Activated CD4-positive, alpha-beta memory T cell treated with anti-CD3 and anti-CD28 coated beads, Interleukin-2, amount 10 ng/mL, durations not matched to agents 7 days and 5 days (primary cell): Measurements from ENCODE around the gene FAM107B. TPM values are rescaled to one million over a fixed set of nuclear protein-coding genes. Genes with fewer than 3 reads are reported as not detected.

Experiments used
- CTCF ChIA-PET: fragments of 350-600 bp; sonication (Branson Sonifier 250); formaldehyde crosslinking; loops from one replicate; lab custom pipeline; 2021; ENCODE audit warnings: antibody characterized with exemption, inconsistent platforms; lab: Charles Lee
- POLR2A ChIA-PET: fragments of 350-600 bp; sonication (Branson Sonifier 250); formaldehyde crosslinking; loops from one replicate; lab custom pipeline; 2021; ENCODE audit warnings: antibody characterized with exemption; lab: Charles Lee
- DNase-seq: peaks from one replicate; pipeline ENCODE4 v3.0.0-alpha.2; 2020
- H3K27ac Mint-ChIP-seq: one replicate; pipeline ENCODE4 v1.8.0; 2021; ENCODE audit warnings: mild to moderate bottlenecking, mixed read lengths
- H3K27me3 Mint-ChIP-seq: one replicate; pipeline ENCODE4 v1.8.0; 2021; ENCODE audit warnings: mixed read lengths
- H3K36me3 Mint-ChIP-seq: one replicate; pipeline ENCODE4 v1.8.0; 2021; ENCODE audit warnings: low read depth, mixed read lengths
- H3K4me1 Mint-ChIP-seq: one replicate; pipeline ENCODE4 v1.8.0; 2021; ENCODE audit warnings: mixed read lengths
- H3K4me3 Mint-ChIP-seq: one replicate; pipeline ENCODE4 v1.8.0; 2021; ENCODE audit warnings: mild to moderate bottlenecking, mixed read lengths
- H3K9me3 Mint-ChIP-seq: one replicate; pipeline ENCODE4 v1.8.0; 2021; ENCODE audit warnings: mixed read lengths
- total RNA-seq, 2 experiments: library from RNA; stranded (reverse); gene quantifications; one replicate each; pipeline ENCODE4 v1.2.3, GENCODE V29; 2021

Gene FAM107B
- total RNA-seq, 2 experiments from 2014 or later: 229 to 235 TPM

GRCh38 chr10:14602807-14603533 is 171.7 kb downstream of the FAM107B start:
- peaks cover 67% of the 10 kb centered on the region for H3K4me1 Mint-ChIP-seq
- CTCF ChIA-PET: interaction anchor here (1.3 kb wide), 1 partner anchor 41 kb away, joined by 3 read pairs; no protein-coding TSS in a partner anchor
- peaks cover 66% of the 10 kb centered on the region for H3K36me3 Mint-ChIP-seq
- H3K27me3 Mint-ChIP-seq: no peaks in the 10 kb centered on the region
- peak overlapping the region; percentile 88 for H3K27ac Mint-ChIP-seq
- H3K9me3 Mint-ChIP-seq: no peaks in the 10 kb centered on the region
- H3K4me3 Mint-ChIP-seq: peak overlapping the region; percentile 94
- no peak for DNase-seq
- POLR2A ChIA-PET: interaction anchor here (0.7 to 3.6 kb wide), 9 partner anchors 14 to 235 kb away, joined by 3 to 42 read pairs (median 4); partner anchors contain the start of genes CDNF, HSPA14 and MSANTD7

DNA sequence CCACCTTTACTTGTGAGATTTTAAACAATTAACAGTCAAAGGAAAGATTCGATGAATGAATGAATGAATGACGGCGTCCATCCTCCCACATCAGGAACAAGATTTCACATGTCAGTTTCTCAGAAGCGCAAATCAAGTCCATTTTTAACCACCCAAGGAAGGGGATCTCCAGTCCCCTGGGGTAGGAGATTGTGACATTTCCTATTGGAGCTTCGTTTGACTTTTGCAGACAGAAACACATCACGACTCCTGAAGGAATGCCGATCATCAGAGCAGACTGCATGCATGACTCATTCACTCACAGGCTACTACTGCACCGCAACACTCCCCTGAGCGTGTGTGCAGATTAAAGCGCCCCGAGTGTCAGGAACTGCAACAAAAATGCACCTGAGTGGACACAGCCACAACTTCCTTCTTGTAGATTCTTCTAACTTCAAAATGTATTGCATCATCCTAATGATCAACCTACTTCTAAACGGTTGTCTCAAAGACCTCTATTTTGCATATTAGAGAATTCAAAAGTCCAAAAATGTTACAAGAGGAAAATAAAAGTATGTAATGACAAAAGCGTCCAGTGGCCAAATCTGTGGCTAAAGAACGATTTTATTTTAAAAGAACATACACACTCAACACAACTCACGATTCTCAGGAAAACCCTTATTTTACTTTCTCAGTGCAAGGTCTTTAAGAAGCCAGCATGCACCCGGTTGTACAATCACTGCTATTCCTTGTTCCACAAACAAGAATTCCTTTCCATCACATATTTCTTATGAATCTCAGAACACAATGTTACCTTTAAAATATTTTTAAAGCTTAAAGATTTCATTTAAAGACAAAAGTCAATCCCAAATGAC is 172.6 kb downstream of the FAM107B start:
- POLR2A ChIA-PET: interaction anchor here (0.7 to 3.6 kb wide), 11 partner anchors 13 to 236 kb away, joined by 3 to 42 read pairs (median 3); partner anchors contain the start of genes CDNF, HSPA14 and MSANTD7
- peak; percentile 80 for DNase-seq
- Mint-ChIP-seq H3K36me3 (peaks cover 71% of the 10 kb centered on the region), H3K9me3 (no peaks in the 10 kb centered on the region), H3K4me3 (peak overlapping the region; percentile 94), H3K27me3 (no peaks in the 10 kb centered on the region), H3K27ac (peak overlapping the region; percentile 87), H3K4me1 (peaks cover 67% of the 10 kb centered on the region)
- CTCF ChIA-PET: interaction anchor here (1.3 kb wide), 1 partner anchor 40 kb away, joined by 3 read pairs; no protein-coding TSS in a partner anchor

GRCh38 chr10:14601326-14601725 is 173.4 kb downstream of the FAM107B start:
- POLR2A ChIA-PET: interaction anchor here (1.0 to 3.6 kb wide), 9 partner anchors 12 to 237 kb away, joined by 3 to 42 read pairs (median 3); partner anchors contain the start of genes CDNF, HSPA14 and MSANTD7

GRCh38 chr10:14600065-14600464 is 174.6 kb downstream of the FAM107B start:
- H3K4me1 Mint-ChIP-seq: peaks cover 69% of the 10 kb centered on the region
- peak overlapping the region; percentile 22 for H3K27ac Mint-ChIP-seq
- no peaks in the 10 kb centered on the region for H3K9me3 Mint-ChIP-seq
- H3K27me3 Mint-ChIP-seq: no peaks in the 10 kb centered on the region
- ChIA-PET POLR2A (interaction anchor here (0.6 to 3.6 kb wide), 12 partner anchors 8 to 237 kb away, joined by 3 to 42 read pairs (median 3); no protein-coding TSS in a partner anchor), CTCF (interaction anchor here (0.6 to 2.0 kb wide), 4 partner anchors 37 to 73 kb away, joined by 3 to 5 read pairs (median 4); no protein-coding TSS in a partner anchor)
- H3K4me3 Mint-ChIP-seq: no peak overlapping the region
- H3K36me3 Mint-ChIP-seq: peaks cover 80% of the 10 kb centered on the region
- DNase-seq: no peak

More at GRCh38 chr10:14601326-14601725, 173.4 kb downstream of the FAM107B start:
- Mint-ChIP-seq H3K27ac (peak overlapping the region; percentile 87), H3K9me3 (no peaks in the 10 kb centered on the region), H3K4me3 (peak overlapping the region; percentile 94), H3K4me1 (peaks cover 71% of the 10 kb centered on the region), H3K27me3 (no peaks in the 10 kb centered on the region), H3K36me3 (peaks cover 73% of the 10 kb centered on the region)
- DNase-seq: no peak
- CTCF ChIA-PET: interaction anchor here (0.6 to 2.0 kb wide), 3 partner anchors 39 to 504 kb away, joined by 3 to 5 read pairs (median 4); no protein-coding TSS in a partner anchor

DNA sequence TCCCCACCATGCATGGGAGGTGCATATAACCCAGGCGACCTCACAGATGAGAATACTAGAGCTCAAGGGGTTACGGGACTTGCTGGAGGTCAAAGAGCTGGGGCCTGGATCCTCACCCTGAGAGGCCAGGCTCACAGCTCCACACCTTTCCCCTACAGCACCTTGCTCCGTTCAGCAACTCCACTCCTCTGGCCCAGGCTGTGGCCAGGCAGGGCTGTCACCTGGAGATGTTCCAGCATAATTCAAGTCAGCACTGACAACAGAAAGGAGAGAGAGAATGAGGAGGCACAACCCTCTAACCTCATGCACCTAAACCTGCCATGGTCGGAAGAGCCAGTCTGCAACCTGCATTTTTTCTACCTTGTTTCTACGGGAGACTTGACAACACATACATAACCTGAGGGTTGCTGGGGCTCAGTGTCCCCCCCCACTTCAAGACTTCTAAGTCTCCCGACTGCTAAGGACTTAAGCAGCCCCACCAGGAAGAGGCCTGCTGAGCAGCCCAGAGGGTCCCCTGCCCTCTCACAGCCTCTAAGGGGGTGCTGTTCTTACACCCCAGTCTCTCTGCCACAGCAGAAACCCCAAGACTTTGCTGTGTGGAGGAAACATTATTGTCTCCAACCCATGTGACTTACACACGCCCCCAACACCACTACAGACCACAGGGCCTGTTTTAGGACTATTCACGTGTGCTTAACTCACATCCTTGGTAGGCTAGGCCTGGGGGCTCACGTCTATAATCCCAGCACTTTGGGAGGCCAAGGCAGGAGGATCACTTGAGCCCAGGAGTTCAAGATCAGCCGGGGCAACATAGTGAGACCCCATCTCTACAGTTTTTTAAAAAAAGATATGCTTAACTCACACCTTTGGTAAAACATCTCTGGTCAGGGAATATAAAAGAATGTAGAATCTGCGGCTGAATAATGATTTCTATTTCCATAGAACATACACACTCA is 175.6 kb downstream of the FAM107B start:
- Mint-ChIP-seq H3K4me3 (no peak overlapping the region), H3K27ac (peak overlapping the region; percentile 49), H3K4me1 (peaks cover 70% of the 10 kb centered on the region), H3K36me3 (peaks cover 88% of the 10 kb centered on the region), H3K27me3 (no peaks in the 10 kb centered on the region), H3K9me3 (no peaks in the 10 kb centered on the region)
- POLR2A ChIA-PET: interaction anchor here (1.0 to 3.6 kb wide), 9 partner anchors 7 to 238 kb away, joined by 3 to 42 read pairs (median 4); no protein-coding TSS in a partner anchor
- CTCF ChIA-PET: interaction anchor here (0.6 to 2.0 kb wide), 3 partner anchors 36 to 72 kb away, joined by 3 to 4 read pairs (median 4); no protein-coding TSS in a partner anchor
- DNase-seq: no peak

DNA sequence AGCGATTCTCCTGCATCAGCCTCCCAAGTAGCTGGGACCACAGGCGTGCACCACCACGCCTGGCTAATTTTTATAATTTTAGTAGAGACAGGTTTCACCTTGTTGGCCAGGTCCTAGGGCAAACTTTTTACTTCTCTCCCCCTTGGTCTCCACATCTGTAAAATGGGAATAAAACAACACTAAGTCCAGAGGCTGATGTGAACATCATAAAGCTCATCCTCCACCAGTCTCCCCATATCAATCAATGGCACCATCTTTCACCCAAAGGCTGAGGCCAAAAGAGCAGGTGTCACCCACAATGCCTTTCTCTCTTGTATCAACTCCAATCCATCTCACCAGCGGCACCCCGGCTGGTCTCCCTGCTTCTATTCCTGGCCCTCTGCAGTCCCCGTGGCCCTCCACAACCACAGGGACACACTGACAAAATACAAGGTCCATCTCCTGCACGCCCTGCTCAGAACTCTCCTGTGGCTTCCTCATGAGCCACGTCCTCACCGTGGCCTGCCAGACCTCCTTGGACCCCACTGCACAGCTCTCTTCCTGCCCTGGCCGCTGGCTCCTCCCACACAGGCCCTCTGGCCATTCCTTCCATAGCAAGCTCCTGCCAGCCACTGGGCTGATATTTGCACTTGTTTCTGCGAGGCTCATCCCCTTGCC is 179.0 kb downstream of the FAM107B start:
- CTCF ChIA-PET: no interaction called here

GRCh38 chr10:14594878-14595525 is 179.7 kb downstream of the FAM107B start:
- Mint-ChIP-seq H3K4me1 (peaks cover 82% of the 10 kb centered on the region), H3K27ac (peak overlapping the region; percentile 36), H3K27me3 (no peaks in the 10 kb centered on the region), H3K4me3 (no peak overlapping the region), H3K36me3 (peaks cover 81% of the 10 kb centered on the region), H3K9me3 (no peaks in the 10 kb centered on the region)
- no peak for DNase-seq
- ChIA-PET CTCF (interaction anchor here (1.1 kb wide), 1 partner anchor 12 kb away, joined by 3 read pairs; no protein-coding TSS in a partner anchor), POLR2A (interaction anchor here (1.4 kb wide), 1 partner anchor 25 kb away, joined by 3 read pairs; no protein-coding TSS in a partner anchor)

More for the DNA sequence above, 179.0 kb downstream of the FAM107B start:
- peak overlapping the region; percentile 27 for H3K27ac Mint-ChIP-seq
- H3K36me3 Mint-ChIP-seq: peaks cover 80% of the 10 kb centered on the region
- H3K4me1 Mint-ChIP-seq: peaks cover 80% of the 10 kb centered on the region
- no peaks in the 10 kb centered on the region for H3K27me3 Mint-ChIP-seq
- no peaks in the 10 kb centered on the region for H3K9me3 Mint-ChIP-seq
- POLR2A ChIA-PET: interaction anchor here (1.4 kb wide), 1 partner anchor 26 kb away, joined by 3 read pairs; no protein-coding TSS in a partner anchor
- no peak overlapping the region for H3K4me3 Mint-ChIP-seq
- no peak for DNase-seq

GRCh38 chr10:14593806-14594205 is 180.9 kb downstream of the FAM107B start:
- no peak overlapping the region for H3K4me3 Mint-ChIP-seq
- no peaks in the 10 kb centered on the region for H3K9me3 Mint-ChIP-seq
- ChIA-PET CTCF (interaction anchor here (1.1 kb wide), 1 partner anchor 11 kb away, joined by 3 read pairs; no protein-coding TSS in a partner anchor), POLR2A (interaction anchor here (1.4 to 2.3 kb wide), 2 partner anchors 24 to 33 kb away, joined by 3 to 5 read pairs; no protein-coding TSS in a partner anchor)
- H3K36me3 Mint-ChIP-seq: peaks cover 78% of the 10 kb centered on the region
- H3K27ac Mint-ChIP-seq: no peak overlapping the region
- H3K27me3 Mint-ChIP-seq: no peaks in the 10 kb centered on the region
- peaks cover 82% of the 10 kb centered on the region for H3K4me1 Mint-ChIP-seq
- DNase-seq: no peak

- no peak for DNase-seq
- Mint-ChIP-seq H3K4me1 (peaks cover 85% of the 10 kb centered on the region), H3K36me3 (peaks cover 76% of the 10 kb centered on the region), H3K9me3 (no peaks in the 10 kb centered on the region), H3K27ac (peak overlapping the region; percentile 44), H3K4me3 (no peak overlapping the region), H3K27me3 (no peaks in the 10 kb centered on the region)
- POLR2A ChIA-PET: interaction anchor here (0.6 to 2.3 kb wide), 4 partner anchors 28 to 64 kb away, joined by 3 to 6 read pairs (median 4); no protein-coding TSS in a partner anchor
- CTCF ChIA-PET: no interaction called here
These were observed 182.1 kb downstream of the FAM107B start for GRCh38 chr10:14592566-14592965.

- ChIA-PET POLR2A (interaction anchor here (1.3 to 2.3 kb wide), 4 partner anchors 8 to 31 kb away, joined by 3 to 6 read pairs (median 4); no protein-coding TSS in a partner anchor), CTCF (interaction anchor here (0.7 to 1.2 kb wide), 2 partner anchors 55 to 57 kb away, joined by 4 read pairs; no protein-coding TSS in a partner anchor)
- H3K4me3 Mint-ChIP-seq: no peak overlapping the region
- H3K27ac Mint-ChIP-seq: peak overlapping the region; percentile 52
- H3K36me3 Mint-ChIP-seq: peaks cover 72% of the 10 kb centered on the region
- peaks cover 86% of the 10 kb centered on the region for H3K4me1 Mint-ChIP-seq
- no peaks in the 10 kb centered on the region for H3K27me3 Mint-ChIP-seq
- H3K9me3 Mint-ChIP-seq: no peaks in the 10 kb centered on the region
- DNase-seq: no peak
These were observed 182.7 kb downstream of the FAM107B start for GRCh38 chr10:14592026-14592425.
